Neural crest cell (in vitro differentiated cells): Measurements from ENCODE around the gene LZTS3. TPM values are rescaled to one million over a fixed set of nuclear protein-coding genes. Genes with fewer than 3 reads are reported as not detected.

Experiments used
- DNase-seq: peaks from one replicate; pipeline ENCODE4 v3.0.0; 2021; ENCODE audit warnings: low read depth, mixed read lengths, low spot score
- H3K27ac Mint-ChIP-seq: one replicate; pipeline ENCODE4 v1.8.0; 2021; ENCODE audit warnings: mild to moderate bottlenecking, mixed read lengths; ENCODE audit not compliant: unreplicated experiment
- H3K27me3 Mint-ChIP-seq: 2 replicates; pipeline ENCODE4 v1.8.0; 2021; ENCODE audit warnings: low read depth, mild to moderate bottlenecking, mixed read lengths
- H3K36me3 Mint-ChIP-seq: 2 replicates; pipeline ENCODE4 v1.8.0; 2021; ENCODE audit warnings: low read depth, mild to moderate bottlenecking, mixed read lengths
- H3K4me1 Mint-ChIP-seq: 2 replicates; pipeline ENCODE4 v1.8.0; 2021; ENCODE audit warnings: mixed read lengths
- H3K4me3 Mint-ChIP-seq: one replicate; pipeline ENCODE4 v1.8.0; 2021; ENCODE audit warnings: mild to moderate bottlenecking, mixed read lengths
- H3K9me3 Mint-ChIP-seq: 2 replicates; pipeline ENCODE4 v1.8.0; 2021; ENCODE audit warnings: mixed read lengths
- total RNA-seq: library from RNA; stranded (reverse); gene quantifications from 2 replicates; pipeline ENCODE4 v1.2.1, GENCODE V29; 2021
- TF ChIP-seq, protein P1 (sequence below): fragments of 200-600 bp; sonication (generic); conservative IDR thresholded peaks from 2 replicates; pipeline ENCODE4 v1.5.0; 2021; ENCODE audit warnings: antibody characterized with exemption, mild to moderate bottlenecking

LZTS3 gene
- total RNA-seq, 1 donor from 2014 or later, result 10.8 TPM

DNA sequence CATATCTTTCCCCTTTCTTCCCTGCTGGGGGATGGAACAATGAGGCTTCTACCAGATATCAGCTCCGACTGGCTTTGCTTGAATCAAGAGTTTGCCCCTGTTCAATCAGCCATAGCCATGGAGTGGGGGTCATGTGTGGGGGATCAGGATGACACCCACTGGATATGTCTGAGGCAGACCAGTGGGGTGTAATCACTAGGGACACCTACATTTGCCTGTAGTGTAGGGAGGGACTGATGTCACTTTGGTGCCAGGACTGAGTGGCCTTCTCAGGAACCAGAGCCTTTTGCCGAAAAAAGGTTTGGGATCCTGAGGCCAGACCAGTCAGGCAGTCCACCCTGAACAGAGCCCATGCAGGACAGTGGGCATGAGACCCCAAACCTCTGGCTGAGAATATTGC, 37.0 kb upstream of the LZTS3 start:
- TF ChIP-seq, protein P1, sequence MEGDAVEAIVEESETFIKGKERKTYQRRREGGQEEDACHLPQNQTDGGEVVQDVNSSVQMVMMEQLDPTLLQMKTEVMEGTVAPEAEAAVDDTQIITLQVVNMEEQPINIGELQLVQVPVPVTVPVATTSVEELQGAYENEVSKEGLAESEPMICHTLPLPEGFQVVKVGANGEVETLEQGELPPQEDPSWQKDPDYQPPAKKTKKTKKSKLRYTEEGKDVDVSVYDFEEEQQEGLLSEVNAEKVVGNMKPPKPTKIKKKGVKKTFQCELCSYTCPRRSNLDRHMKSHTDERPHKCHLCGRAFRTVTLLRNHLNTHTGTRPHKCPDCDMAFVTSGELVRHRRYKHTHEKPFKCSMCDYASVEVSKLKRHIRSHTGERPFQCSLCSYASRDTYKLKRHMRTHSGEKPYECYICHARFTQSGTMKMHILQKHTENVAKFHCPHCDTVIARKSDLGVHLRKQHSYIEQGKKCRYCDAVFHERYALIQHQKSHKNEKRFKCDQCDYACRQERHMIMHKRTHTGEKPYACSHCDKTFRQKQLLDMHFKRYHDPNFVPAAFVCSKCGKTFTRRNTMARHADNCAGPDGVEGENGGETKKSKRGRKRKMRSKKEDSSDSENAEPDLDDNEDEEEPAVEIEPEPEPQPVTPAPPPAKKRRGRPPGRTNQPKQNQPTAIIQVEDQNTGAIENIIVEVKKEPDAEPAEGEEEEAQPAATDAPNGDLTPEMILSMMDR, result no peak
- H3K4me1 Mint-ChIP-seq, result peaks cover 20% of the 10 kb centered on the region
- no peaks in the 10 kb centered on the region for H3K36me3 Mint-ChIP-seq
- peak overlapping the region; percentile 93 for H3K4me3 Mint-ChIP-seq
- DNase-seq, result no peak
- peak overlapping the region; percentile 43 for H3K27ac Mint-ChIP-seq
- H3K9me3 Mint-ChIP-seq, result no peaks in the 10 kb centered on the region
- no peaks in the 10 kb centered on the region for H3K27me3 Mint-ChIP-seq

DNA sequence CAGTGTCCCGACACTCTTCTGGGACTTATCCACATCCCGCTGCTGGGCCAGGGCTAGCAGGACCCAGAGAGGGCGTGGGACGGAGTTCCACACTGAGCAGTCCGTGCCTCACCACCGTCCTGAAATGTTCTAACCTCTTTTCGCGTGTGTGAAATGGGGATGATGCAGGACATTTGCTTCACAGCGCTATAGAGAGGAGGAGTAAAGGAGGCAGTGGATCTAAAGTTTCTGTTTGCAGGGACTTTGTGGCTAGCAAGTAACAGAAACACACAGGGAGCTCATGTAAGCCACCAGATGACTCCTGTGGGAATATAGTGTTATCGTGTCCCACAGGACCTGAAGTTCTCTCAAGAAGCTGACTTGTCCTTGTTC, 36.6 kb upstream of the LZTS3 start:
- DNase-seq, result no peak
- Mint-ChIP-seq H3K36me3 (no peaks in the 10 kb centered on the region), H3K27ac (peak overlapping the region; percentile 96), H3K9me3 (no peaks in the 10 kb centered on the region), H3K4me3 (peak overlapping the region; percentile 93), H3K4me1 (peaks cover 20% of the 10 kb centered on the region), H3K27me3 (no peaks in the 10 kb centered on the region)
- TF ChIP-seq, protein P1, result no peak

DNA sequence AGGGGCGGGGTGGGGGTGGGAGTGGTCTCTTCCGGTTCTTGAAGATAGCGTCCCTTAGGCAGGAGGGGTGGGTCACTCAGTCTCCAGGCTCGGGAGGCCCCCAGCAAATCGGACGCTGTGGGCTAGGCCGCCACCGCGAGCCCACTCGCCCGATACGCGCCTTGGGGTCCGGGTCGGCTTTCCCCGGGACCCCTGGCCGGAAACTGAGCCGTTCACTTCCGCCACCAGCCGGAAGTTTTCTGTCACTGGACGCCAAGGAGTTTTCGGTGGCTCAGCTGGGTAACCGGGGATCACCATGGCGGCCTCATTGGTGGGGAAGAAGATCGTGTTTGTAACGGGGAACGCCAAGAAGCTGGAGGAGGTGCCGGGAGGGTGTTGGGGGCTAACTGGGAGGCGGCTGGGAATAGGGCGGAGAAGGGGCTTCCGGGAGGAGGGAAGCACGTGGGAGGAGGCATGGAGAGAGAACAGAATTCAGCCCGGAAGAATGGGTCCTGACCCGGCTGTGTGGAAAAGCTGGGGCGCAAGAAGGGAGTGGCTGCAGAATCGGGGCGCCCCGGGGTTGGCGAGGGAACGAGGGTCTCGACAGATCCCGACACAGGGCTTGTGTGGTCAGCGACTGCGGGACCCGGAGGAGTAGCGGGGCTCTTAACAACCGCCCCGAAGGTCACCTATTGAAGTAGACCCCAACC, 36.1 kb upstream of the LZTS3 start, which contains the start of gene ITPA:
ITPA (plus strand) TSS at position 242 of the 689 bp plus-strand sequence; CDS start at position 296, 54 bp downstream.
- DNase-seq, result peak; percentile 57
- no peaks in the 10 kb centered on the region for H3K9me3 Mint-ChIP-seq
- H3K27ac Mint-ChIP-seq, result peak within 1 kb of the TSS; percentile 96
- H3K27me3 Mint-ChIP-seq, result no peaks in the 10 kb centered on the region
- H3K4me3 Mint-ChIP-seq, result peak within 1 kb of the TSS; percentile 93
- H3K36me3 Mint-ChIP-seq, result no peaks in the 10 kb centered on the region
- TF ChIP-seq, protein P1, result no peak
- peaks cover 24% of the 10 kb centered on the region for H3K4me1 Mint-ChIP-seq

DNA sequence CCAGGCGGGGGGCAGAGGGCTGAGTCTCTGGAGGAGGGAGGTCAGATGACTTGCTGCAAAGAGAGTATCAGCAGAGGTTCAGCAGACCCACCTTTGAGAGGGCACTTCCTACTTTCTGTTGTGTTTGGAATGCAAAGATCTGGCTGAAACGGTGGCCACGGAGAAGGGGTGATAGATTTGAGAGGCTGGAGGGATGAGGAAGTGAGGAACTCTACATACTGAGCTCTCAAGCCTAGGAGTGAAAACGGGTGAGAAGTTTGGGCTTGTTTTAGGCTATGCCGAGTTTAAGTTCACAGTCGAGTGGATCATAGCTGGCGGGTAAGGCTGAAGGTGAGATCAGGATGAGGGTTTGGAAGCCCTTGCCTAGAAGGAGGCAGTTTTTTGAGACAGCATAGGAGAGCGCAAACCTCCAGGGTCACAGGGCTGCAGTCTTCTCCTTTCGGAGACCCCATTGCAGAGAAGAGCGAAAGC, 35.5 kb upstream of the LZTS3 start:
- H3K4me1 Mint-ChIP-seq, result peaks cover 26% of the 10 kb centered on the region
- no peaks in the 10 kb centered on the region for H3K36me3 Mint-ChIP-seq
- no peaks in the 10 kb centered on the region for H3K27me3 Mint-ChIP-seq
- DNase-seq, result no peak
- peak overlapping the region; percentile 93 for H3K4me3 Mint-ChIP-seq
- TF ChIP-seq, protein P1, result no peak
- peak overlapping the region; percentile 88 for H3K27ac Mint-ChIP-seq
- no peaks in the 10 kb centered on the region for H3K9me3 Mint-ChIP-seq

DNA sequence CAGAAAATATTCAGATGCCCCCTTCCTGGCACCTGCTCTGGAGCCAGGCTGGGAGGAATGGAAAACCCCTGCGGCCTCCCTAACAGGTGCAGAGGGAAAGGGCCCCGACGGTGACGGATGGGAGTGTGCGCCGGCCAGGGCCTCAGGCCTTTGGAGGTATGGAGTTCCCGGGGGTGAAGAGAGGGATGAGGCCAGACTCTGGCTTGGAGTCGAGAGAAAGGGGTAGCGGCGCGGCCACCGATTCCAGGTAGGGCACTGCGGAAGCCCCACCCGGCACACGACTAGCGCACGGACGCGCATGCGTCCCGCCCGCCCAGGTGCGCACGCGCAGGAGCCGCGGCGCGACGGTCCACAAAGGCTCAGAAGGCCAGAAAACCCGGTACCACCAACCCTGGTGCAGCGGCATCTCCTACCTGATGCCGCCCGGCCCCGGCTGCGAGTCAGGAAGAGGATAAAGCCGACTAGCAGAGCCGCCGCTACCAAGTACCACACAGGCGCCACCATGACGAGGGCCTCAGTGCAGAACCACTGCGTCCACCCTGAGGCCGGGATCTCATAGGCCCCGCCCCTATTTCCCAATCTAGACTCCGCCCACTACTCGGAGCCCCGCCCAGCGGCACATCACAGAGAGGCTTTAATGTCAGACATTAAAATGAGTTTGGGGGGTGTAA, 30.9 kb upstream of the LZTS3 start, which contains the start of gene DDRGK1:
DDRGK1 (minus strand) TSS at position 559 of the 671 bp plus-strand sequence; CDS start at position 504, 55 bp downstream.
- Mint-ChIP-seq H3K27ac (peak within 1 kb of the TSS; percentile 97), H3K9me3 (no peaks in the 10 kb centered on the region), H3K27me3 (no peaks in the 10 kb centered on the region), H3K36me3 (peaks cover 7% of the 10 kb centered on the region), H3K4me3 (peak within 1 kb of the TSS; percentile 92), H3K4me1 (peaks cover 19% of the 10 kb centered on the region)
- TF ChIP-seq, protein P1, result no peak
- DNase-seq, result peak; percentile 89
